Pancreas (tissue), 10 donors: Measurements from ENCODE around the gene MRPL28. TPM values are rescaled to one million over a fixed set of nuclear protein-coding genes. Genes with fewer than 3 reads are reported as not detected.
A peak's percentile ranks its signal among the peaks of the same experiment; 100 is the strongest.

Experiments
- ATAC-seq, 4 donors: fragments of 200-7000 bp; cut with Tn5 transposase; one replicate each; pipeline versions ENCODE4 v1.8.0 to v1.9.1; 2020; ENCODE audit warnings: mild to moderate bottlenecking in 4 of 4, moderate library complexity in 4 of 4
- DNase-seq, 6 donors: peaks; one replicate each; pipeline ENCODE4 v3.0.0-alpha.2; 2020
- FAIRE-seq: peaks from 2 replicates; lab custom pipeline; 2012; peaks lifted over from hg19 to GRCh38; lab: Jason Lieb, UNC
- H3K27ac ChIP-seq, 4 donors: fragments of 200-600 bp; sonication (generic); 1 replicate in 3 of 4; 2 replicates in 1 of 4; pipeline versions ENCODE4 v1.5.0 to v1.8.0; 2020
- H3K27me3 ChIP-seq, 4 donors: fragments of 200-600 bp; one replicate each; pipeline ENCODE4 v1.8.0; 2021
- H3K36me3 ChIP-seq, 3 donors: fragments of 200-600 bp; sonication (generic) in 1 of 3; one replicate each; pipeline versions ENCODE4 v1.5.0 to v1.8.0; 2020 to 2021
- H3K4me1 ChIP-seq, 3 donors: fragments of 200-600 bp; one replicate each; pipeline ENCODE4 v1.8.0; 2021
- H3K4me3 ChIP-seq, 4 donors: fragments of 200-600 bp; sonication (generic) in 2 of 4; one replicate each; pipeline versions ENCODE4 v1.5.0 to v1.8.0; 2020 to 2021
- H3K9me3 ChIP-seq, 4 donors: fragments of 200-600 bp; one replicate each; pipeline ENCODE4 v1.8.0; 2021
- WGBS, 2 donors: extraction: QIAGEN DNeasy Blood & Tissue Kit; methylation state at CpG; one replicate each; pipeline ENCODE4 v1.1.7; 2013; 5-methylcytosine and 5-hydroxymethylcytosine counted together
- intact Hi-C, 3 donors: fragments of 100-400 bp; cut with DNase I; formaldehyde crosslinking; loops; one replicate each; pipeline versions ENCODE4 v1.11.1 to v1.14.2; 2022
- polyA plus RNA-seq, 2 donors: library from polyadenylated mRNA; stranded (reverse); fragments of 200-250 nt; gene quantifications; one replicate each; pipeline ENCODE4 v1.2.3, GENCODE V29; 2013
- total RNA-seq, 6 donors: library from RNA; stranded (reverse); fragmentation: NEBNext Ultra II Directional in 4 of 6; extraction: Animal tissue kit (Norgen Biotek cat#: 25700) in 4 of 6; gene quantifications; one replicate each; pipeline versions ENCODE4 v1.2.1 to v1.2.4, GENCODE V29; 2021 to 2023
- TF ChIP-seq, protein P1 (sequence below), 4 donors: fragments of 200-600 bp; sonication (generic) in 3 of 4; IDR thresholded peaks; one replicate each; pipeline versions ENCODE4 v1.5.0 to v1.8.0; 2021; ENCODE audit warnings: antibody characterized with exemption in 4 of 4
- donor health status: healthy with polysubstance abuse.
- donor health status: DM: no; HTN: no; CAD: no; lungs with moderate emphysema.
- donor health status: DM: no; HTN: no; CAD: no.
- donor health status: control.
- donor health status: control.
- donor health status: Bipolar disorder and iron deficiency.
- donor health status: DM: yes; HTN: yes; CAD: no.
- donor health status: DM: no; HTN: no; CAD: no.
- donor health status: DM: no; HTN: no; CAD: no.
- donor health status: DM: yes; HTN: yes; CAD: no.

MRPL28 gene
- total and polyA plus RNA-seq, 8 donors = 9.2 to 65.4 (median 20.5) TPM

DNA sequence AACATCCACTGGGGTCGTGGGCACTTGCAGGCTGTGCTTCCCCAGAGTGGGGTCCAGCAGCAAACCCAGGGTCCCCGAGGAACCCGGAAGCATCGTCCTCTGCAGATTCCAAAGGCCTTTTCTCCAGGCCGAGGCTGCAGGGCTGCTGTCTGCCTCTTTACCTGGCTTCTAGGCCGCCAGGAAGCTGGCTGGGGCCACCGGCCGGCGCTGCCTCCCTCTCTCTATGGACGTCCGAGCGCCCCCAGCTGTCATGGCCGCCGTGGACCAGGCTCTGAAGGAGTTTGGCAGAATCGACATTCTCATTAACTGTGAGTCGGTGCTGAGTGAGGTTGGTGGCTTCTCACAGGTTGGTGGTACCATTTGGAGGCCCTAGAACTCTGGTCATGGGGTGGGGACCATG is 36.9 kb upstream of the MRPL28 start:
- no peaks in the 10 kb centered on the region for H3K9me3 ChIP-seq
- H3K4me3 ChIP-seq = no peak overlapping the region
- TF ChIP-seq, protein P1, sequence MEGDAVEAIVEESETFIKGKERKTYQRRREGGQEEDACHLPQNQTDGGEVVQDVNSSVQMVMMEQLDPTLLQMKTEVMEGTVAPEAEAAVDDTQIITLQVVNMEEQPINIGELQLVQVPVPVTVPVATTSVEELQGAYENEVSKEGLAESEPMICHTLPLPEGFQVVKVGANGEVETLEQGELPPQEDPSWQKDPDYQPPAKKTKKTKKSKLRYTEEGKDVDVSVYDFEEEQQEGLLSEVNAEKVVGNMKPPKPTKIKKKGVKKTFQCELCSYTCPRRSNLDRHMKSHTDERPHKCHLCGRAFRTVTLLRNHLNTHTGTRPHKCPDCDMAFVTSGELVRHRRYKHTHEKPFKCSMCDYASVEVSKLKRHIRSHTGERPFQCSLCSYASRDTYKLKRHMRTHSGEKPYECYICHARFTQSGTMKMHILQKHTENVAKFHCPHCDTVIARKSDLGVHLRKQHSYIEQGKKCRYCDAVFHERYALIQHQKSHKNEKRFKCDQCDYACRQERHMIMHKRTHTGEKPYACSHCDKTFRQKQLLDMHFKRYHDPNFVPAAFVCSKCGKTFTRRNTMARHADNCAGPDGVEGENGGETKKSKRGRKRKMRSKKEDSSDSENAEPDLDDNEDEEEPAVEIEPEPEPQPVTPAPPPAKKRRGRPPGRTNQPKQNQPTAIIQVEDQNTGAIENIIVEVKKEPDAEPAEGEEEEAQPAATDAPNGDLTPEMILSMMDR (IDR thresholded peaks at IDR 0.05) = no peak
- H3K27me3 ChIP-seq = no peaks in the 10 kb centered on the region
- H3K27ac ChIP-seq = no peak overlapping the region
- no peaks in the 10 kb centered on the region for H3K4me1 ChIP-seq
- DNase-seq (no peak), FAIRE-seq (no peak), ATAC-seq (no peak)
- H3K36me3 ChIP-seq = peaks cover 0 to 15% (median 0%) of the 10 kb centered on the region in 3 donors
- WGBS, 2 donors = 86 to 87% methylated on average over 16 of the region's 16 CpGs
- intact Hi-C loops = no loop called here

DNA sequence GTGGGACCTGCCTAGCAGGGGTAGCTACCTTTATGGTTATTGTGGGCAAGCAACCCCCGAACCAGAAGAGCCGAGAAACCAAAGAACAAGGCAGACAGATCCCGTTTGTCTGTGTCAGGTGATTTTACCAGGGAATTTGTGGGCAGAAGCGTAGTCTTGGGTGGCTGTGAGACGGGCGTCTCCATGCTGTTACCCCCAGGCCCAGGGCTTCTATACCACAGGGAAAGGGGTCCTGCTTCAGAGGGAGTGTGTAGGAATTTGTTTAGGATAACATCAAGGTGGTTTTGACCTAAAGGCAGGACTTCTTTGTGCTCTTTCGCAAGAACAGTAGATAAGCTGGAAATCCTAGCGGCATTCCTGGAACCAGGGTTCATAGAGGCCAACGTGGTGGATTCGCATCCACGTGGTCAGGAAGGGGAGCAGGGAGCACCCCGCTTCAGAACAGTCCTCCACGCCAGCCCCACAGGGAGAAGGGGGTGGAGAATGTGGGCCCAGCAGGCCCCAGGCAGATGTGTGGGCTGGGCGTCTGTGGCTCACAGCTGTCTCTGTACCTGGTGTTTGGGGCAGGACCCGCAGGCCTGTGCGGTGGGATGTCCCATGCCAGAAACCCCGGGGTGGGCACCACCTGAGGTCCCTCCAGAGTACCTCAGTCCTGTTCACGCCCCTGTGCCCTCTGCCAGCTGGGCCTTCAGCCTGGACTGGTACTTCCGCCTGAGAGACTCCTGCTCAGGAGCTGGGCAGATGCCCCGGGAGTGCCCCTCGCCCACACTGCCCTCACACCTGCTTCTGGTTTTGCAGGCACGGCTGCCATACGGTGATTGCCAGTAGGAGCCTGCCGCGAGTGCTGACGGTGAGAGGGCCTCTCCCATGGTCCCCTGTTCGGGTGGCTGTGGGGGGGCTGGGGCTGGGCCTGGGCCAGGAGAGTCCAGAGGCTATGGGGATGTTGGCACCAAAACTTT is 35.5 kb upstream of the MRPL28 start:
- H3K4me1 ChIP-seq = peaks cover 0 to under 1% (median 0%) of the 10 kb centered on the region in 3 donors
- no peak overlapping the region for H3K4me3 ChIP-seq
- intact Hi-C loops = no loop called here
- H3K27ac ChIP-seq = no peak overlapping the region
- H3K36me3 ChIP-seq = peaks cover 0 to 4% (median 0%) of the 10 kb centered on the region in 3 donors
- H3K9me3 ChIP-seq = no peaks in the 10 kb centered on the region
- ATAC-seq = no peak
- FAIRE-seq = no peak
- DNase-seq = peak in 1 of 6 donors; percentile 64
- H3K27me3 ChIP-seq = no peaks in the 10 kb centered on the region
- TF ChIP-seq, protein P1 (IDR thresholded peaks at IDR 0.05) = no peak
- WGBS, 2 donors = 83 to 89% methylated on average over 27 of the region's 27 CpGs

DNA sequence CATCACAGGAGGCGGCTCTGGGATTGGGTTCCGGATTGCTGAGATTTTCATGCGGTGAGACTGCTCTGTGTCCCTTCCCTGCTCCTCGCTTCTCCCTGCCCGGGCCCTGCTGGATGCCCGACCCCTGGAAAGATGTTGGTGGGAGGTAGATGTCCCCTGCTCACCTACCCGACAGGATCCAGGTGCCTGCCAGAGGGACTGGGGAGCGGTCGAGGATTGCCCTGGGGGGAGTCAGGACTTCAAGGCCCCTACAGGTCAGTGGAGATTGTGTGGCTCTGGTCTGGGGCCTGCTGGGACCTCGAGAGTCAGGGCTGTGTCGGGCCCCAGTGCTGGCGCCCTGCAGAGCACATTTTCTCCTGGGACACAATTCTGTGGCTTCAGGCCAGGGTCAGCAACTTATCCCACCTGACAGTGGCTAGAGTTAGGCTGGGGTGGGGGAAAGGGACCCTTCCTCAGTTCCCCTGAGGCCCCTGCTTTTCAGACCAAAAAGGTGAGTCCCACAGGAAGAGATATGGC is 34.7 kb upstream of the MRPL28 start:
- 91 to 92% methylated on average over 11 to 12 of the region's 12 CpGs for WGBS, 2 donors
- Histone ChIP-seq H3K9me3 (no peaks in the 10 kb centered on the region), H3K27ac (no peak overlapping the region), H3K27me3 (no peaks in the 10 kb centered on the region), H3K36me3 (no peaks in the 10 kb centered on the region), H3K4me1 (peaks cover 0 to 2% (median 0%) of the 10 kb centered on the region in 3 donors), H3K4me3 (no peak overlapping the region)
- intact Hi-C loops = no loop called here
- DNase-seq (no peak), FAIRE-seq (no peak), ATAC-seq (no peak)
- TF ChIP-seq, protein P1 (IDR thresholded peaks at IDR 0.05) = no peak

DNA sequence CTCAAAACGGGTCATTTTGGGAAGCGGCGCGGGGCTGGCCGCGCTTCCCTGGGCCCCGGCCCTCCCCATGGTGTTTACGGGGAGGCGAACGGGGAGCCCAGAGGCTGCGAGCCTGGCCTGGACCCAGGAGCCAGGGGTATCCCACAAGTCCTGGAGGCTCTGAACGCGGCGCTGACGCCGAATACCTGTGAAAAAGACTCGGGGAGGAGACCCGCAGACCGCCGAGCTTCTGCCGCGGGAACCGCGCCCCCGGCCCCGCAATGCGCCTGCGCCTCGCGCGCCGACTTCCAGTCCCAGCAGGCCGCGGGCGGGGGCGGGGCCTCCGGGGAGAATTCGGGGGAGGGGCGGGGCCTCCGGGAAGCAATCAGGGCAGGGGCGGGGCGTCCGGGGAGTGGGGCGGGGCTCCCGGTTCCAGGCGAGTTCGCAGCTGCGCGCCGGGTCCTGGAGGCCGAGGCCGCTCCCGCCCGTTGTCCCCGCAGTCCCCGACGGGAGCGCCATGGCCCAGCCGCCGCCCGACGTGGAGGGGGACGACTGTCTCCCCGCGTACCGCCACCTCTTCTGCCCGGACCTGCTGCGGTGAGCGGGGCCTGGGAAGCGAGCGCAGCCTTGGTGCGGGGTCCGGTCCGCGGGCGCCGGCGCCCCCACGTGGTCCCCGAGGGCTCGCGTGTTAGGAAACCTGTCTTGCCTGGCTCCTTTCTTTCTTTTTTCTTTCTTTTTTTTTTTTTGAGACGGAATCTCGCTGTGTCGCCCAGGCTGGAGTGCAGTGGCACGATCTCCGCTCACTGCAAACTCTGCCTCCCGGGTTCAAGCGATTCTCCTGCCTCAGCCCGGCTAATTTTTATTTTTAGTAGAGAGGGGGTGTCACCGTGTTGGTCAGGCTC is 31.4 kb upstream of the MRPL28 start, which contains the start of gene DECR2:
Gene DECR2, plus strand, starts transcription at position 418 of the 881 bp plus-strand sequence. Its CDS starts 79 bp downstream, at position 497.
- H3K9me3 ChIP-seq = no peaks in the 10 kb centered on the region
- H3K4me1 ChIP-seq = peaks cover 0 to 7% (median 2%) of the 10 kb centered on the region in 3 donors
- FAIRE-seq (no peak), DNase-seq (peak; percentile 94 to 100 (median 98)), ATAC-seq (peak; percentile 86 to 93 (median 90))
- peak within 1 kb of the TSS; percentile 42 to 96 (median 66) for H3K4me3 ChIP-seq
- TF ChIP-seq, protein P1 (IDR thresholded peaks at IDR 0.05) = no peak
- peak within 1 kb of the TSS; percentile 78 to 90 (median 88) for H3K27ac ChIP-seq
- WGBS, 2 donors = 0 to 1% methylated on average over 44 to 91 of the region's 91 CpGs
- H3K36me3 ChIP-seq = no peaks in the 10 kb centered on the region
- intact Hi-C loops = no loop called here
- no peaks in the 10 kb centered on the region for H3K27me3 ChIP-seq
